Chondrocyte (in vitro differentiated cells): ENCODE data around the gene RAB11FIP4. TPM values are rescaled to one million over a fixed set of nuclear protein-coding genes. Genes with fewer than 3 reads are reported as not detected.

ENCODE experiments used
- DNase-seq: peaks from one replicate; pipeline ENCODE4 v3.0.0; 2021; ENCODE audit warnings: mixed read lengths, low spot score
- H3K27ac Mint-ChIP-seq: one replicate; pipeline ENCODE4 v1.8.0; 2021; ENCODE audit warnings: mild to moderate bottlenecking, moderate library complexity, mixed read lengths; ENCODE audit not compliant: unreplicated experiment
- H3K27me3 Mint-ChIP-seq: 2 replicates; pipeline ENCODE4 v1.8.0; 2021; ENCODE audit warnings: low read depth, mixed read lengths
- H3K36me3 Mint-ChIP-seq: 2 replicates; pipeline ENCODE4 v1.8.0; 2021; ENCODE audit warnings: low read depth, mixed read lengths
- H3K4me1 Mint-ChIP-seq: 2 replicates; pipeline ENCODE4 v1.8.0; 2021; ENCODE audit warnings: low read depth, mild to moderate bottlenecking, mixed read lengths
- H3K4me3 Mint-ChIP-seq: one replicate; pipeline ENCODE4 v1.8.0; 2021; ENCODE audit warnings: mild to moderate bottlenecking, moderate library complexity, mixed read lengths; ENCODE audit not compliant: unreplicated experiment
- H3K9me3 Mint-ChIP-seq: 2 replicates; pipeline ENCODE4 v1.8.0; 2021; ENCODE audit warnings: low read depth, mixed read lengths
- total RNA-seq: library from RNA; stranded (reverse); gene quantifications from 3 replicates; pipeline ENCODE4 v1.2.1, GENCODE V29; 2021
- TF ChIP-seq, protein P1 (sequence below): fragments of 200-600 bp; sonication (generic); IDR thresholded peaks from 2 replicates; pipeline ENCODE4 v1.5.0; 2021; ENCODE audit warnings: antibody characterized with exemption, mild to moderate bottlenecking, moderate library complexity

RAB11FIP4 gene
- total RNA-seq, 1 donor from 2014 or later = 0.30 TPM

DNA sequence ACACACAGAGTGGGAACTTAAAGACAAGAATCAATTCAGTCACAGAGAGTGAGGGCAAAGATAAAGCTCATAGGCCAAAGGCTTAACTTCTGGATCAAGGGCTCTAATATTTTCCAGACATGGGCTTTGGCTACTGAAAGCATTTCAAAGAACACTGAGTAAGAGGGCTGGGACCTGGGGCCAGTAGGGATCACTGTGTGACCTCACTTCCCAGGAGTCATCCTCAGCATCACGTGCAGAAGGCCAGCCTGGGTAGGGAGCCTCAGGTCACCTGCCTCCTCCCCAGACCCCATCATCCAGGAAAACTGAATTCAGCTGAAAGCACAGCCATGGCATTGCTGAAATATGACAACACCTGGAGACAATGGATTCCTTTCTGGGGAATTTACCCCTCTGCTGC, 163.5 kb downstream of the RAB11FIP4 start:
- H3K9me3 Mint-ChIP-seq = no peaks in the 10 kb centered on the region
- no peaks in the 10 kb centered on the region for H3K36me3 Mint-ChIP-seq
- no peak for DNase-seq
- H3K27ac Mint-ChIP-seq = no peak overlapping the region
- H3K4me3 Mint-ChIP-seq = no peak overlapping the region
- peaks cover 13% of the 10 kb centered on the region for H3K4me1 Mint-ChIP-seq
- H3K27me3 Mint-ChIP-seq = no peaks in the 10 kb centered on the region
- TF ChIP-seq, protein P1, sequence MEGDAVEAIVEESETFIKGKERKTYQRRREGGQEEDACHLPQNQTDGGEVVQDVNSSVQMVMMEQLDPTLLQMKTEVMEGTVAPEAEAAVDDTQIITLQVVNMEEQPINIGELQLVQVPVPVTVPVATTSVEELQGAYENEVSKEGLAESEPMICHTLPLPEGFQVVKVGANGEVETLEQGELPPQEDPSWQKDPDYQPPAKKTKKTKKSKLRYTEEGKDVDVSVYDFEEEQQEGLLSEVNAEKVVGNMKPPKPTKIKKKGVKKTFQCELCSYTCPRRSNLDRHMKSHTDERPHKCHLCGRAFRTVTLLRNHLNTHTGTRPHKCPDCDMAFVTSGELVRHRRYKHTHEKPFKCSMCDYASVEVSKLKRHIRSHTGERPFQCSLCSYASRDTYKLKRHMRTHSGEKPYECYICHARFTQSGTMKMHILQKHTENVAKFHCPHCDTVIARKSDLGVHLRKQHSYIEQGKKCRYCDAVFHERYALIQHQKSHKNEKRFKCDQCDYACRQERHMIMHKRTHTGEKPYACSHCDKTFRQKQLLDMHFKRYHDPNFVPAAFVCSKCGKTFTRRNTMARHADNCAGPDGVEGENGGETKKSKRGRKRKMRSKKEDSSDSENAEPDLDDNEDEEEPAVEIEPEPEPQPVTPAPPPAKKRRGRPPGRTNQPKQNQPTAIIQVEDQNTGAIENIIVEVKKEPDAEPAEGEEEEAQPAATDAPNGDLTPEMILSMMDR = no peak

- Mint-ChIP-seq H3K4me1 (peaks cover 26% of the 10 kb centered on the region), H3K36me3 (no peaks in the 10 kb centered on the region), H3K27ac (no peak overlapping the region), H3K27me3 (no peaks in the 10 kb centered on the region), H3K9me3 (no peaks in the 10 kb centered on the region), H3K4me3 (no peak overlapping the region)
- DNase-seq = no peak
- TF ChIP-seq, protein P1 = no peak
Measured at GRCh38 chr17:31556969-31557645, 165.6 kb downstream of the RAB11FIP4 start.

- Mint-ChIP-seq H3K36me3 (no peaks in the 10 kb centered on the region), H3K4me1 (peaks cover 35% of the 10 kb centered on the region), H3K27ac (peak overlapping the region; percentile 49), H3K27me3 (no peaks in the 10 kb centered on the region), H3K9me3 (no peaks in the 10 kb centered on the region), H3K4me3 (peak overlapping the region; percentile 79)
- no peak for DNase-seq
- TF ChIP-seq, protein P1 = peak; percentile 96
Measured at GRCh38 chr17:31558748-31559583, 167.5 kb downstream of the RAB11FIP4 start.

DNA sequence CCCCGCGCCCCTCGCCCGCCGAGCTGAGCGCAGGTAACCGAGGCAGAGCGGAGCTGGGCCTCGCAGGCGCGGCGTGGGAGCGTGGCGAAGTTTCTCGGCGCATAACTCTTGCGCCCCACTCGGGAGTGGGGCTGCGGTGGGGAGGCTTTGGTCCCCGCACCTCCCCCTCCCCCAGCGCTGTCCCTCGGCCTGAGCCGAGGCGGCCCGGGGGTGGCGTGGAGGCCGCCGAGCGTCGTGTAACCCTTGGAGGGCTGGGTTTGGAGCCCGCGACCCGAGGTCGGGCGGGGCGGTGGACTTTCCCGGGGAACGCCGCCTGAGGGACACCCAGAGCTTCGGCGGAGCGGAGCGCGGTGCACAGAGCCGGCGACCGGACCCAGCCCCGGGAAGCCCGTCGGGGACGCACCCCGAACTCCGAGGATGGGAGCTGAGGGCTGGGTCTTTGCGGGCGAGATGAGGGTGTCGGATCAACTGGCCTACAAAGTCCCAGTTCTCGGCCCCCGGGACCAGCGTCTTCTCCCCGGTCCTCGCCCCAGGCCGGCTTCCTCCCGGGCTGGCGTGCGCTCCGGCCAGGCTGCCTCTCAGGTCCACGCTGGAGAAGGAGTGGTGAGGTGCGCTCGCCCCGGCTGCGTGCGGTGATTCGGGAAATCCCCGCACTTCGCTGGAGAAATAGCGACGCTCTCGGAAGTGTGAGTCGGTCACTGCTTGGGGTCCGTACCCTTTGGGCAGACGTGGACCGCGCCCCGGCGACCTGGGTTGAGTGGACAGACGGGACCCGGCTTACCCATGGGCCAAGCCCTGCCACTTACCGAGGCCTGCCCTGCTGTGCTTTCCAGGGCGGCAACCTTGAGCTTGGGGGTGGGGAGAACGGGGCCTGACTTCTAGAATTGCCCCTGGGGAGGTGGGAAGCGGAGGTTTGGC, 168.4 kb downstream of the RAB11FIP4 start:
- DNase-seq = no peak
- Mint-ChIP-seq H3K4me3 (peak overlapping the region; percentile 79), H3K4me1 (peaks cover 44% of the 10 kb centered on the region), H3K9me3 (no peaks in the 10 kb centered on the region), H3K27ac (peak overlapping the region; percentile 84), H3K27me3 (no peaks in the 10 kb centered on the region), H3K36me3 (no peaks in the 10 kb centered on the region)
- TF ChIP-seq, protein P1 = peak; percentile 40
